EL (cell line): ENCODE measurements around the gene PYGO2.
"Not testable (repeated sequence)": the region's sequence is repeated elsewhere in the genome, so short reads cannot be mapped to it uniquely, and the experiment has no call there.

Source experiments
- DNase-seq: peaks from one replicate; pipeline ENCODE4 v3.0.0-alpha.2; 2016

The PYGO2 gene

DNA sequence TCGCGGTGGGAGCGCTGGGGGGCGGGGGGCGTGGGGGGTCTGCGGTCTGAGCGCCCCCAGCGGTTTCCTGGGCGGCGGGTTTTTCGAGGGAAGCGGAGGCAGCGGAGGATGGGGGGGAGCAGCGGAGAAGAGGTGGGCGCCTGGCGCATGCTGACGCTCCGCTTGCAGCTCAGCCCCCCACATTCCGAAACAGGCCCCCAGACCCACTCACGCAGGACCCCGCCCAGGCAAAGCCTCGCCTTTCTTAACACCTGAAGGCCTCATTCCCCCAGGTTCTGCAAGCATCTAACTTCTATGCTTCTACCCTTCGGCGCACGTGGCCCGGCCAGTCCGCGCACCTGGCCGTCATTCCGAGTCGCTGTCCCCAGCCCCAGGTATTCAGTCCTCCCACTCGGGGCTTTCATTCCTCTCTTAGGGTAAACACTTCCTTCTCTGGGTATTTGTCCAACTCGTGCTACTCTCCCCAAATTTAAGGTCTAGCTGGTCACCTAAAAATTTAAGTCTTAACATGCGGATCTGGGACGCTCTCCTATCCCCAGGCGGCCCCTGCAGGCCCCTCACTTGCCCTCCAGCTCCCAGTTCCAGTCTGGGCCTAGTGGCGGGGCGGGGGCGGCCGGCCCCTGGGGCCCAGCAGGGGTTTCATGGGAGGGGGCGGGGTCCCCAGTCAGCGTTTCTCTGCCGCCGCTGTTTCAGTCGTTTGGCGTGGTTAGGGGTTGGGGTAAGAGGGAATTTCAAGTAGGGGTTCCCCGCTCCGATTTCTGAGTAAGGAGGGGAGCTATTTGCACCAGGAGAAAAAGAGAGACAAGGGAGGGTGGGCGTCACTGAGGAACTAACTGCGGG is 38.2 kb upstream of the PYGO2 start:
- no peak for DNase-seq

DNA sequence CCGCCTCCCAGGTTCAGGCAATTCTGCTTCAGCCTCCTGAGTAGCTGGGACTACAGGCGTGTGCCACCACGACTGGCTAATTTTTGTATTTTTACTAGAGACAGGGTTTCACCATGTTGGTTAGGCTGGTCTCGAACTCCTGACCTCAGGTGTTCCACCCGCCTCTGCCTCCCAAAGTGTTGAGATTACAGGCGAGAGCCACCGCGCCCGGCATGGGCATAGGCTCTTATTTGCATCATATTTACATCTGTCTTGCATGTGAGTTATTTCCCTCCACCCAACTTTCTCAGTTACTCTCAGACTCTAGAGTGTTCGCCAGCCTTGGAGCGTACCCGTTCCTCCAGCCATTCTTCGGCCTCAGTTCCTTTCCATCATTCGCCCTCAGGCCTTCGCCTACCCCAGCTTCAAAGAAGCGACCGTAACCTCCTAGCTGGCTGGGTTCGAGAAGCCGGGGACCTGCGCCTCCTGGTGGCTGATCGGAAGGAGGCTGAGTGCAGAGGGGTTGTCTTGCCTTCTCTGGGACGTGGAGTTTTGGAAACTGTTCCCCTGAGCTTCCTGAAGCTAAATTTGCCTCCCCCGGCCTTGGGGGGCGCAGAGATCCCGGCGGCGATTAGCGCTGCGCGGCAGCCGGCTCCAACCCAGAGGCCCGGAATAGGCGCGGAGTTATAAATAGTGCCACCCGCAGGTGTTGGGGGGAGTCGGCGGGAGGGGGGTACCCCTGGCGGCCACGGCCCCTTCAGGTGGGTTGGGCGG is 37.4 kb upstream of the PYGO2 start:
- DNase-seq: peak; percentile 79

DNA sequence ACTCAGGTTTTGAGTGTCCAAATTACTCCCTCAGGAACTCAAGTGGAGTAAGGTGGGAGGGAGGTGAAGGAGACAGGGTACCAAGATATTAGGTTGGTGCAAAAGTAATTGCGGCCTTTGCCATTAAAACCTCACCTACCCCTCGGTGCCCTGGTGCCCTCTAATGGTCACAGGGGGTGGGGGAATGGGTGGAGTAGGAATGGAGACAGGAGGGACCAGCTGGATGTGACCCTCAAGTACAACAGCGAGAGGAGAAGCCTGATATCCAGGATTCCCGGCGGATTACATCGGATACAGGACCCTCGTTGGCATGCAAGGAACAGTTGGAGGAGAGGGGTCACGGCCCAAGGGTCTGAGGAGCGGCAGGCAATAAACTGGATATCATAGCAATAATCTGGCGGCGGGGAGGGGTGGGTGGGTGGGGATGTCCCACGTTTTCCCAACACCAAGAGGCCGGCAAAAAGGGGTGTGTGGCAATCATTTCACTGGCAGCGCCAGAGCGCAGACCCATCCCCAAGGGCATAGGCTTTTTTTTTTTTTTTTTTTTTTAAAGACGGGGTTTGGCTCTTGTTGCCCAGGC is 36.7 kb upstream of the PYGO2 start:
- DNase-seq: no peak

DNA sequence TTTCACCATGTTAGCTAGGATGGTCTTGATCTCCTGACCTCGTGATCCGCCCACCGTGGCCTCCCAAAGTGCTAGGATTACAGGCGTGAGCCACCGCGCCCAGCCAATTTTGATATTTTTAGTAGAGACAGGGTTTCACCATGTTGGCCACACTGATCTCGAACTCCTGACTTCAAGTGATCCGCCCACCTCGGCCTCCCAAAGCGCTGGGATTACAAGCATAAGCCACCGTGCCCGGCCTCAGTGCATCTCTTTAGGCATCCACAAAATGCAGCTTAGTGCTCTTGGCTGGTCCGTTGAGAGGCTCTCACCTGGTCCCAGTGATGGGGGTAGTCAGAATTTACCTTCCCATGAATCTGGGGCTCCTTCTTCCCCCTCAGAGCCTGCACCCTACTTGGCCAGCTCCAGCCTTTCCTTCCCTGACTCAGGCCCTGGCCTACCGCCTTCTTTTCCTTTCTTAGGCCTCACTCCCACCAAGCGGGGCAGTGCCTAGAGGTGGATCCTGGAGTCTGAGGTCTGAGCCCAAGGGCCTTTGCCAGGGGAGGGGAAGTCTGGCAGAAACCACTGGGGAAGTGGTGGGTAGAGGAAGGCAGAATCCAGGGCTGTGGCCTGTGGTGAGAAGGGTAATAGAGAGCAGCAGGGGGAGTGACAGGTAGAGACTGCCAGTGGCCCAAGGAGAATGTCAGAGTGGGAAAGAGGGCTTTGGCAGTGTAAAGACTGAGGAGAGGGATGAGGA is 35.6 kb upstream of the PYGO2 start:
- no peak for DNase-seq

DNA sequence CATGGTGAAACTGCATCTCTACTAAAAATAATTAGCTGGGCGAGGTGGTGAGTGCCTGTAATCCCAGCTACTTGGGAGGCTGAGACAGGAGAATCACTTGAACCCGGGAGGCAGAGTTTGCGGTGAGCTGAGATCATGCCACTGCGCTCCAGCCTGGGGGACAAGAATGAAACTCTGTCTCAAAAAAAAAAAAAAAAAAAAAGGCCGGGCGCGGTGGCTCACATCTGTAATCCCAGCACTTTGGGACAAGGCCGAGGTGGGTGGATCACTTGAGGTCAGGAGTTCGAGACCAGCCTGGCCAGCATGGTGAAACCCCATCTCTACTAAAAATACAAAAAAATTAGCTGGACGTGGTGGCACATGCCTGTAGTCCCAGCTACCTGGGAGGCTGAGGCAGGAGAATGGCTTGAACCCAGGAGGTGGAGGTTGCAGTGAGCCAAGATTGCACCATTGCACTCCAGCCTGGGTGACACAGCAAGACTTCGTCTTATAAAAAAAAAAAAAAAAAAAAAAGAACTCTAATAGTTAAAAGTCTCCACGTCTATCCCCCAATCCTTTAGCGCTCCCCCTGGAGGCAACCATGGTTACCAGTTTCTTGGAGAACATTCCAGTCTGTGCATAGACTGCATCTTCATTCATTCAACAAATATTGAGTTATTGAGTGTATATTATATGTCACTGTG is 33.9 kb upstream of the PYGO2 start:
- peak; percentile 81 for DNase-seq

DNA sequence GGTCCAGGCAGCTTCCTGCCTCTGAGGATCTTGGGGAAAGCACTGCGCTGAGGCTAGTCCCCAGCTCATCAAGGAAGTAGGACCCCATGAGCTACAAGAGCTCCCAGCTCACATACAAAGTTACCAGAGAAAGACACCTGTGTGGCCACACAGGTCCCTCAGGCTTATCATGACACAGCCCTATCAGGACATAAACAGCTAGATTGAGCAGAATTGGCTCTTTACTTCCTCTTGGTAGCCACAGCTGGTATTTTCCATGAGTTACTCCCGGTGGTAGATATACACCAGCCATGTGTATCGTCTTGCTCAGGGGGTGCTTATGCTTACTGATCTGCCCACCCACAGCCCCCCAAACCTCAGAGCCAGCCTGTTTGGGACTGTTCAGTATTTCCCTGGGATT is 33.0 kb upstream of the PYGO2 start:
- no peak for DNase-seq

DNA sequence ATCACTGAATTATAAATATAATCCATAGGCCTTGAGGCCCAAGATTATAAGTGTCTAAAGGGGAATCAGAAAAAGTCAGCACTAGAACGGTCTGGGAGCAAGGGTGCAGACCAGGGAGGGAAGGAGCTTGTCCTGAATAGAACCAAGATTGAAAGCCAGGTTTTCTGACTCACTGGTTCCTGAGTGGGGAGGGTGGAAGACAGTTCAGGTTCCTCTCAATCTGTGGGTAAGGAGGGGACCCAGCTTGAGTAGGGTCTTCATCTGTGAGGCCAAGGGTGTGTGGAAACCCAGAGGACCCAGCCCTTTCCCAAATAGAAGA is 32.6 kb upstream of the PYGO2 start:
- DNase-seq: no peak

DNA sequence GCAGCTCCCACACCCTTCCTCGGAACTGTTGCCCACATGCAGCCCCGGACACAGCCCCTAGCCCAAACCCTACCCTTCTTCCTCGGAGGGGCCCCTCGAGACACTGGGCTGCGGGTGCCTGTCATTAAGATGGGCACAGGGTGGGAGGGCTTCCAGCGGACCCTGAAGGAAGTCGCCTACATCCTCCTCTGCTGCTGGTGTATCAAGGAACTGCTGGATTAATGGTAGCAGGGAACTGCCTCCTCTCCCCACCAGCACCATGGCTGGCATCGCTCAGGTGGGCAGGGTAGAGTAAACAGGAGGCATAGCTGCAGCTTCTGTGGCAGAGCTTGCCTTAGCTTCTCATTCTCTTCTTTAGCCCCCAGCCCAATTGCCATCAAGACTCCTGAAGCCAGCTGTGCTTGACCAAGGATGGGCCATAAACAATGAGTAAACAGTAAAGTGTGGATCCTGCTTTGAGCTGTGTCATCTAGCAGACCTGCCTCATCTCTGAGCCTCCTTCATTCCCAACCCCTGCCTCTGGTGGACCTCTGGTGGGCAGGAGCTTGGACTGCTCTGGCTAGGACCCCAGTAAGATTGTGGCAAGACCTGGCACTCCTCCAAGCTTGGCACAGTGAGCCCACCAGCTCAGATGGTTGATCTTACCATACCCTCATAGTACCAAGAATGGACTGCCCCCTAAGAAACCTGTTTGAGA is 32.1 kb upstream of the PYGO2 start, which contains the start of gene LENEP:
Gene LENEP, plus strand, starts transcription at position 15 of the 697 bp plus-strand sequence. Its CDS starts 22 bp downstream, at position 37.
- no peak for DNase-seq

DNA sequence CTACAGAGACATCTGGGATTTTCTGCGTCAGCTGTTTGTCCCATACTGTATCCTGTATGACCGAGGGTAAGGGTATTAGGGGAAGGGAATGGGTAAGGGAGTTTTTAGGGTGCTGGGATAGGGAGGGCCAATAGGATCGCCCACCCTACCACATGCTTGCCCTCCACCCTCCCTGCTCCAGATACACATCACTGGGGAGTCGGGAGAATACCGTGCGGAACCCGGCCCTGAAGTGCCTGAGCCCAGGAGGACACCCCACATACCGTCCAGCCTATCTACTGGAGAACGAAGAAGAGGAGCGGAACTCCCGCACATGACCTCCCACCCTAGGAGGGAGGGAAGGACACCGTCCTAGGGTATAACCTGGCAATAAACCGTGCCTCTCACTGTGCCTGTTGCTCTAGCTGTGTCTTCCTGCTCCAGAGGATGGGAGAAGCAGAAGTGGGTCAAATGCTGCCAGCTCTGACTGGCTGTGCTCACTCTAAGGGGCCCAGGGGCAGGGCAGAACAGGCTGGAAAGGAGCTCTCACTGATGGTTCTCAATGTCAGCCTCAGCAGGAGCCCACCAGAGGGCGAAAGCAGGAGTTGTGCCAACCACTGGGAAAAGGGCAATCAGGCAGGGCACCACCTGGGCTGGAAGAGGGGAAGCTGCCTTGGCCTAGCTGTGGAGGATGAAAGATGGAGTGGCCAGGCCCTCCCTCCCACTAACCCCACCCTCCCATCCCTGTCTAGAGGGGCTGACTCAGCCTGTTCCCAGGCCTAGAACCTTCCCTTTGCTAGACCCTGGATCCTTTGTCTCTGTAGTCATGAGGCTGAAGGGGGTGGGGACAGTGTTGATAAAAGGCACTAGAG is 31.4 kb upstream of the PYGO2 start:
- peak; percentile 46 for DNase-seq

DNA sequence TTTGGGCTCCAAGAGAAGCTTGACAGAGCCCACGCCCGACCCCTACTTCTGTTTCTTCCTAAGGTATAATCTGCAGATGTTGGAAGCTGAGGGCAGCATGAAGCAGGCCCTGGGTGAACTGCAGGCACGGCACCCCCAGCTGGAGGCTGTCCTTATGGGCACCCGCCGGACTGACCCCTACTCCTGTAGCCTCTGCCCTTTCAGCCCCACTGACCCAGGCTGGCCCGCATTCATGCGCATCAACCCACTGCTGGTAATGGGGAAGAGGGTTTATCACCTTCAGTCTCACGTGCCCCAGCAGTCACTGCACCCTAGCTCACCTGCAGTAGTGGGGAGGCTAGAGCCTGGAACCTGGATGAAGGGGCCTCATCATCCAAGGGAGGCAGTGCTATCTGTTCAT is 28.7 kb upstream of the PYGO2 start:
- no peak for DNase-seq

DNA sequence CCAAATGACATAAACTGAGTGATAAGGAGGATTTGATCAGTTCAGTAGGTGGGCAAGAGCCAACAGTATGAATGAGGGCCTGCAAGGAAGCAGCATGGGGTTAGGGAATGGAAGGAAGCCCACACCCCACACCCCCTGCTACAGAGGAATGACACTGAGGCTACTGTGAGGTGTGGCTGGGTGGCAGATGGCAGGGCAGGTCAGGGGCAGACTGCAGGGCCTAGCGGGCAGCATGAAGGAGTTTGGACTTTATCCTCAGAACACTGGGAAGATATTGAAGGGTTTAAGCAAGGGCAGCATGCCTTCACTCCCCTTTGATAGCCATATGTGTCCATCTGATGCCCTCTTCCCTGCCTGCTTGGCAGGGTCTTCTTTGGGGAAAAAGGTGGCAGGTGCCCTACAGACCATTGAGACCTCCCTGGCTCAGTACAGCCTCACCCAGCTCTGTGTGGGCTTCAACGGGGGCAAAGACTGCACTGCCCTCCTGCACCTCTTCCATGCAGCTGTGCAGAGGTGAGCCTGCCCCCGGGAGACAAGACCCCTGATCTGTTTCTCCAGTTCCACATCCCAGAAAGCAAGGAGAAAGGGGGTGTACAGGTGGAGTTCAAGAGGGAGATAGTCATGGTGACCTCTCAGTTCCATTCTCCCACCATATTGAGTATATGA is 27.7 kb upstream of the PYGO2 start:
- DNase-seq: no peak

DNA sequence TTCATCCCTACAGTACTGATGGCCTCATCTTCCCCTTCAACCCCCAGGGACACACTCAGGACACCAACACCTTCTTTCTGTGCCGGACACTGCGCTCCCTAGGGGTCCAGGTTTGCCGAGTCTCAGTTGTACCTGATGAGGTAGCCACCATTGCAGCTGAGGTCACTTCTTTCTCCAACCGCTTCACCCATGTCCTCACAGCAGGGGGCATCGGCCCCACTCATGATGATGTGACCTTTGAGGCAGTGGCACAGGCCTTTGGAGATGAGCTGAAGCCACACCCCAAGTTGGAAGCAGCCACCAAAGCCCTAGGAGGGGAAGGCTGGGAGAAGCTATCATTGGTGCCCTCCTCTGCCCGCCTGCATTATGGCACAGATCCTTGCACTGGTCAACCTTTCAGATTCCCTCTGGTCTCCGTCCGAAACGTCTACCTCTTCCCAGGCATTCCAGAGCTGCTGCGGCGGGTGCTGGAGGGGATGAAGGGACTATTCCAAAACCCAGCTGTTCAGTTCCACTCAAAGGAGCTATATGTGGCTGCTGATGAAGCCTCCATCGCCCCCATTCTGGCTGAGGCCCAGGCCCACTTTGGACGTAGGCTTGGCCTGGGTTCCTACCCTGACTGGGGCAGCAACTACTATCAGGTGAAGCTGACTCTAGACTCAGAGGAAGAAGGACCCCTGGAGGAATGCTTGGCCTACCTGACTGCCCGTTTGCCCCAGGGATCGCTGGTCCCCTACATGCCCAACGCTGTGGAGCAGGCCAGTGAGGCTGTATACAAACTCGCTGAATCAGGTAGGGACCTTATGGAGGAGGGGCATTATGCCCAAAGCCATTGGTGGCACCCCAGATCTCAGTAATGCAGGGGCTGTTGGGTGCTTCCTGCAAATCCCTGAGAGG is 26.7 kb upstream of the PYGO2 start:
- no peak for DNase-seq

DNA sequence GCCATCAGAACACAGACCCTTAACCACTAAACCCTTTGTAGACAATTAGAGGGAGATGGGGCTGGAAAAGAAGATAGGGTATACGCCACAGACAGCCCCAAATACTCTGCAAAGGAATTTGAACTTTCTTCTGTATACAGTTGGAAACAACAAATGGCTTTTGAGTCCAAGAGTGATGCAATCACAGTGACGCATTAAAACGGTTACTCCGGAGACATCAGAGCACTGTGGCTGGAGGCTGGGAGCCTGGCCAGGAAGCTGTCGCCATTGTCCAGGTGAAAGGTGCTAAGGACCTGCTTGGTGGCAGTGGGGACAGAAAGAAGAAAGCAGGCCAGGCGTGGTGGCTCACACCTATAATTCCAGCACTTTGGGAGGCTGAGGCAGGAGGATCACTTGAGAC is 25.7 kb upstream of the PYGO2 start:
- DNase-seq: no peak

DNA sequence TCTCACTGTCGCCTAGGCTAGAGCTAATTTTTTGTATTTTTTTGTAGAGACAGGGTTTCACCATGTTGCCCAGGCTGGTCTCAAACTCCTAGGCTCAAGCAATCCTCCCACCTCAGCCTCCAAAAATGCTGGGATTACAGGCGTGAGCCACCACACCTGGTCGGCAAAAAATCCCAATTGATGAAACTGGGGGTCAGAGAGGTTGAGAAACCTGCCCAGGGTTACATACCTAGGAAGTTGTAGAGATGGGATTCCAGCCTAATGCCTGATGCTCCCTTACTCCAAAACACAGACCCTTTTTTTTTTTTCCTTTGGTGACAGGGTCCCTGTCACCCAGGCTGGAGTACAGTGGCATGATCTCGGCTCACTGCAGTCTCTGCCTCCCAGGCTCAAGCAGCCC is 25.2 kb upstream of the PYGO2 start:
- not testable (repeated sequence) for DNase-seq

DNA sequence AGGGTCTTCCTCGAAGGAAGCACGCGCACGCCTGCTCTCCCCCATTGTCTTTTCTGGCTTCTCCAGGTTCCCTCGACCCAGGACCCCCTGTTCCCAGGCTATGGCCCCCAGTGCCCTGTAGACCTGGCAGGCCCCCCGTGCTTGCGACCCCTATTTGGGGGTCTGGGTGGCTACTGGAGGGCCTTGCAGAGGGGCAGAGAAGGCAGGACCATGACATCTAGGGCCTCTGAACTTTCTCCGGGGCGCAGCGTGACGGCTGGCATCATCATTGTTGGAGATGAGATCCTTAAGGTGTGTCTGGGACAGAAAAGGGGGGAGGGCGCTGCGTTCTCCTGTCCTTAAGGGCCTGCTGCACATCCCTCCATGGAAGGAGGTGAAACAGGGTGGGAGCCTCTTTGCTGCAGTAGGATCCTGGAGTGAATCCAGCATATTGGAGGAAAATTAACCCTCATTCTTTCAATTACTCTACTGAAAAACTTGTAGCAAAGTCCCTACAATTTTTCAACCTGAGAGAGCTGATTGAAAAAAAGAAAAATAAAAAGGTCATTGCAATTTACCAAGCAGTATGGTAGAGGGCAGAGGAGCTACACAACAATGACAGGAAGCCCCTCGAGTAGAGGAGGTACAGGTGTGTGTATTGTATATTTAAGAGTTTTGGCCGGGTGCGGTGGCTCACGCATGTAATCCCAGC is 22.3 kb upstream of the PYGO2 start:
- no peak for DNase-seq

DNA sequence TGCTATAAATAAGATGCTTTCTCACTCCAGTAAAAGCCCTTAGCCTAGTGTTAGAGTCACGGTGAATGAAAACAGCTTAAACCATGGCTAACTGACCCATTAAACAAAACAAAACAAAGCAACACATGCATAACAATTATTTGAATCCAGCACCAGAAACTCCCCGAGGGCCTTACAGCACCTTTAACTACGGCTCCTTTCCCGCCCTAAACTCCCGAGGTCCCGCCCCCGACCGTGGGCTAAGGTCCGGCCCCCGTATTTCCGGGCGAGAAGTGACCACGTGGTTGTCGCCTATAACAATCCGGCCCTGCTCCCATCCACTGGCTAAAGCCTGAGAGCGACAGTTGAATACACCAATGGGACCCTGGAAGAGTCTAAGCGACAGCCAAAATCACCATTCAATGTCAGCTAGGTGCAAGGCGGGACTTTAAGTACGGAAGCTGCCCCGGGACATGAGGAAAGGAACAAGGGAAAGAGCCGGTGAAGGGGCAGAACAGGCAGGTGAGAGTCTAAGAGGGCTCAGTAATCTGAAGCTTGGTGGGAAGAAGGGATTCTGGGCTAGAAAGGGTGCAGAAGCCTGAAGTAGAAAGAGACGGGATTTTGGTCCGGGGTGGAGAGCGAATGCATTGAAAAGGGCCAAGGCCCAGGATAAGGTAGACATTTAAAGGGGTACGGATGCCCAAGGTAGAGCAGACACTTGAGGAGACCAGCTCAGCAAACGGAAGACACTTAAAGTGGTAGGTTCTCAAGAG is 21.5 kb upstream of the PYGO2 start, which contains the start of gene FLAD1:
Gene FLAD1, plus strand, starts transcription at position 448 of the 752 bp plus-strand sequence. CDS start 351 bp downstream, outside the sequence.
- peak; percentile 100 for DNase-seq

DNA sequence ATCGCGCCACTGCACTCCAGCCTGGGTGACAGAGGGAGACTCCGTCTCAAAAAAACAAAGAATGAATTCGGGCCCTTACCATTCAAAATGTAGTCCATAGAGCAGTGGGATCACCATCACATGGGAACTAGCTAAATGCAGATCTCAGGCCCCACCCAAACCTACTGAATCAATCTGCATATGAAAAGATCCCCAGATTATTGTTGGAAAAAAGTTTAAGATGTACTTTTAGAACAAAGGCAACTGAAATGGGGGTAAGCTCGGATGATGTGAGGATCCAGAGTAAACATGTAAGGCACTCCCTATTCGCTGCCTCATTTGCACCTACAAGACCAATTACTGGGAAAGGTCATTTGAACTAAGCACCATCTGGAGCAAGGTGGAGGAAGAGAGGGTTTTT is 20.8 kb upstream of the PYGO2 start:
- no peak for DNase-seq

DNA sequence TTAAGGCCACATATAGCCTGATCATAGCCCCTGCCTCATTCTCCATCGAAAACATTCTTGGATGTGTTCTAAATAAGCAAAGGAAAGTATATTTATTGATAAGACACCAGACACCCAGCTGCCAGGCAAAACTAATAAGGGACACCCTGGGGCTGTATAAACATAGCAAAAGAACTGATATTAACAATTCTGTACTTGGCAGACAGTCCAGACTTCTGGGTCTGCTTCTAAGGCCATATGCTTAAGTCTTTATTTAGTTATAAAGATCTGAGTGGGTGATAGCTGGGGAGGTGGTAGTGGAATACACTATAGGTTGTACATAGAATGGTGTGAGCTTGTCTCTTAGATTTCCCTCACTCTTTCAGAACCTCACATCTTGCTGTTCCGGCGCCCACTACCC is 16.8 kb upstream of the PYGO2 start:
- no peak for DNase-seq
